GM12878 (cell line): ENCODE data around the gene TXNIP. TPM values are rescaled to one million over a fixed set of nuclear protein-coding genes. Genes with fewer than 3 reads are reported as not detected.
A peak's percentile ranks its signal among the peaks of the same experiment; 100 is the strongest.

ENCODE experiments used
- ATAC-seq: fragments of 200-7000 bp; cut with Tn5 transposase; 3 replicates; pipeline ENCODE4 v1.9.1; 2020; ENCODE audit warnings: mild to moderate bottlenecking, moderate library complexity
- BruUV-seq: library from RNA; stranded (reverse); fragments of 400-500 nt; replicated peaks from 2 replicates; lab custom pipeline; 2021; lab: Mats Ljungman, UMichigan
- CTCF ChIA-PET: fragments of 300-600 bp; sonication (Branson Sonifier 250); formaldehyde crosslinking; extraction: SDS; loops from one replicate; lab custom pipeline; 2021; ENCODE audit warnings: inconsistent platforms; lab: Yijun Ruan, JAX
- POLR2A ChIA-PET: fragments of 350-600 bp; formaldehyde crosslinking; extraction: SDS; loops from one replicate; lab custom pipeline; 2021; ENCODE audit warnings: inconsistent platforms; lab: Charles Lee
- RAD21 ChIA-PET: fragments of 300-600 bp; sonication (Branson Sonifier 250); formaldehyde crosslinking; loops from one replicate; lab custom pipeline; 2023; ENCODE audit warnings: antibody characterized with exemption; ENCODE audit not compliant: unreplicated experiment; lab: Charles Lee
- SMC1A ChIA-PET: fragments of 300-600 bp; sonication (Branson Sonifier 250); formaldehyde crosslinking; loops from one replicate; lab custom pipeline; 2023; ENCODE audit not compliant: unreplicated experiment, uncharacterized antibody; lab: Charles Lee
- DNase-seq: peaks from one replicate; pipeline ENCODE4 v3.0.0-alpha.2; 2011; ENCODE audit warnings: low read depth, low spot score
- FAIRE-seq: peaks from 3 replicates; lab custom pipeline; 2011; peaks lifted over from hg19 to GRCh38; lab: Jason Lieb, UNC
- H2AFZ ChIP-seq: 2 replicates; pipeline ENCODE4 v1.6.0; 2011; ENCODE audit warnings: low read depth, low read length, control low read depth; ENCODE audit not compliant: control insufficient read depth
- H3K27ac ChIP-seq: 2 replicates; pipeline ENCODE4 v1.5.1; 2011; ENCODE audit warnings: control low read depth; ENCODE audit not compliant: control insufficient read depth, insufficient read depth
- H3K27me3 ChIP-seq, 2 experiments: replicated peaks in 1 of 2; 2 replicates each; pipeline versions ENCODE4 v1.6.0 to v1.6.1; 2011; ENCODE audit warnings: low read length in 1 of 2; ENCODE audit not compliant: control insufficient read depth in 2 of 2, insufficient read depth in 2 of 2
- H3K36me3 ChIP-seq, 2 experiments: 2 replicates each; pipeline ENCODE4 v1.5.1; 2011; ENCODE audit warnings: low read length in 1 of 2; ENCODE audit not compliant: control insufficient read depth in 2 of 2, insufficient read depth in 2 of 2
- H3K4me1 ChIP-seq: 2 replicates; pipeline ENCODE4 v1.6.1; 2011; ENCODE audit warnings: mild to moderate bottlenecking, low read length, moderate library complexity, mixed read lengths; ENCODE audit not compliant: control insufficient read depth, insufficient read depth
- H3K4me2 ChIP-seq: 2 replicates; pipeline ENCODE4 v1.6.0; 2011; ENCODE audit warnings: control low read depth; ENCODE audit not compliant: control insufficient read depth, insufficient read depth
- H3K4me3 ChIP-seq: fragments of 200-600 bp; sonication (generic); 2 replicates; pipeline ENCODE4 v1.5.1; 2016
- H3K79me2 ChIP-seq: 2 replicates; pipeline ENCODE4 v1.6.0; 2011; ENCODE audit warnings: low read length; ENCODE audit not compliant: control insufficient read depth, insufficient read depth
- H3K9ac ChIP-seq: 2 replicates; pipeline ENCODE4 v1.8.0; 2011; ENCODE audit warnings: low read length, control low read depth, mixed read lengths; ENCODE audit not compliant: control insufficient read depth, insufficient read depth
- H3K9me3 ChIP-seq: replicated peaks from 3 replicates; pipeline ENCODE4 v1.5.1; 2011; ENCODE audit warnings: mild to moderate bottlenecking, low read length; ENCODE audit not compliant: control insufficient read depth, insufficient read depth
- H4K20me1 ChIP-seq: 2 replicates; pipeline ENCODE4 v1.6.0; 2011; ENCODE audit not compliant: control insufficient read depth, insufficient read depth
- ATF7 ChIP-seq: fragments of 450-650 bp; IDR thresholded peaks from 2 replicates; pipeline ENCODE4 v1.6.1; 2016; ENCODE audit warnings: low read depth, mild to moderate bottlenecking
- BHLHE40 ChIP-seq, 2 experiments: fragments of 450-650 bp in 1 of 2; IDR thresholded peaks; 2 replicates each; pipeline ENCODE4 v1.6.1; 2011 to 2017; ENCODE audit warnings: low read depth in 2 of 2, borderline replicate concordance in 1 of 2, improper control_type of control experiment in 1 of 2, low read length in 1 of 2, mild to moderate bottlenecking in 1 of 2
- CHD1 ChIP-seq: IDR thresholded peaks from 2 replicates; pipeline ENCODE4 v1.6.1; 2012; ENCODE audit warnings: low read depth, low read length, improper control_type of control experiment
- HCFC1 ChIP-seq: fragments of 150-350 bp; IDR thresholded peaks from 2 replicates; pipeline ENCODE4 v1.6.1; 2014; ENCODE audit warnings: low read length
- IKZF1 ChIP-seq: fragments of 450-650 bp; conservative IDR thresholded peaks from 2 replicates; pipeline ENCODE4 v1.6.1; 2017; ENCODE audit warnings: antibody characterized with exemption, mild to moderate bottlenecking
- MEF2B ChIP-seq: fragments of 450-650 bp; IDR thresholded peaks from 2 replicates; pipeline ENCODE4 v1.6.1; 2018; ENCODE audit warnings: mild to moderate bottlenecking, moderate library complexity; ENCODE audit not compliant: partially characterized antibody, poor library complexity, severe bottlenecking
- NFYA ChIP-seq: IDR thresholded peaks from 2 replicates; pipeline ENCODE4 v1.6.1; 2011; ENCODE audit warnings: low read depth, mild to moderate bottlenecking, low read length, improper control_type of control experiment, borderline replicate concordance
- NR2C1 ChIP-seq: fragments of 450-650 bp; IDR thresholded peaks from 2 replicates; pipeline ENCODE4 v1.6.1; 2017; ENCODE audit warnings: antibody characterized with exemption, mild to moderate bottlenecking, moderate library complexity
- NR2F1 ChIP-seq: fragments of 450-650 bp; conservative IDR thresholded peaks from 2 replicates; pipeline ENCODE4 v1.6.1; 2017; ENCODE audit warnings: mild to moderate bottlenecking
- PML ChIP-seq: IDR thresholded peaks from 2 replicates; pipeline ENCODE4 v1.6.1; 2012; ENCODE audit warnings: low read length, inconsistent platforms
- POU2F2 ChIP-seq: IDR thresholded peaks from 3 replicates; pipeline ENCODE4 v1.6.1; 2011; ENCODE audit warnings: low read depth, mild to moderate bottlenecking, low read length, borderline replicate concordance
- RAD21 ChIP-seq: IDR thresholded peaks from 2 replicates; pipeline ENCODE4 v1.6.1; 2011; ENCODE audit warnings: mild to moderate bottlenecking, low read depth, low read length, moderate library complexity; ENCODE audit not compliant: insufficient read depth
- RB1 ChIP-seq: fragments of 450-650 bp; formaldehyde crosslinking; IDR thresholded peaks from 2 replicates; pipeline ENCODE4 v1.6.1; 2017; ENCODE audit warnings: mild to moderate bottlenecking, borderline replicate concordance
- RELA ChIP-seq: fragments of 450-650 bp; IDR thresholded peaks from 2 replicates; pipeline ENCODE4 v1.8.0; 2014; ENCODE audit warnings: borderline replicate concordance; ENCODE audit not compliant: partially characterized antibody
- ZNF622 ChIP-seq: fragments of 450-650 bp; IDR thresholded peaks from 2 replicates; pipeline ENCODE4 v1.6.1; 2017; ENCODE audit warnings: mild to moderate bottlenecking, inconsistent platforms
- ZZZ3 ChIP-seq: IDR thresholded peaks from 2 replicates; pipeline ENCODE4 v1.6.1; 2011; ENCODE audit warnings: low read depth; ENCODE audit not compliant: control insufficient read depth, insufficient read length
- WGBS: methylation state at CpG from one replicate; pipeline ENCODE4 v1.1.6; 2016; ENCODE audit warnings: low lambda C conversion rate; ENCODE audit not compliant: insufficient replicate concordance, insufficient coverage; ENCODE audit errors: missing lambda C conversion rate; 5-methylcytosine and 5-hydroxymethylcytosine counted together
- in situ Hi-C: fragments of 300-500 bp; cut with MboI; formaldehyde crosslinking; loops from 9 replicates; pipeline ENCODE4 v1.14.3; 2018; ENCODE audit warnings: mixed read lengths
- intact Hi-C: fragments of 100-400 bp; cut with micrococcal nuclease; formaldehyde crosslinking; loops from one replicate; pipeline ENCODE4 v1.14.2; 2022; ENCODE audit not compliant: unreplicated experiment
- polyA plus RNA-seq, 11 experiments: library from polyadenylated mRNA; depleted of rRNA in 4 of 11; unstranded in 6 of 11; stranded (reverse) in 5 of 11; fragments of >200 nt; fragmentation: Nextera tagmentation in 4 of 11; fragmentation: Illumina TruSeq in 1 of 11; extraction: Ambion mirVana in 4 of 11; extraction: Trizol in 1 of 11; gene quantifications; 1 replicate in 1 of 11; 2 replicates in 10 of 11; pipeline versions ENCODE4 v1.2.1 to v1.2.3, GENCODE V29; 2011 to 2016; ENCODE audit warnings: inconsistent platforms in 2 of 11, missing spikeins in 2 of 11, low read depth in 1 of 11
- total RNA-seq, 4 experiments: library from RNA; depleted of rRNA in 3 of 4; stranded (reverse); fragments of >200 nt in 3 of 4; fragmentation: Illumina TruSeq in 1 of 4; extraction: Trizol in 1 of 4; gene quantifications; 2 replicates each; pipeline versions ENCODE4 v1.2.1 to v1.2.3, GENCODE V29; 2013 to 2021
- TF ChIP-seq, protein P1 (sequence below): fragments of 450-650 bp; IDR thresholded peaks from 2 replicates; pipeline ENCODE4 v1.6.1; 2017; ENCODE audit warnings: mild to moderate bottlenecking, moderate library complexity
- TF ChIP-seq, protein P2 (sequence below): IDR thresholded peaks from 2 replicates; pipeline ENCODE4 v1.6.1; 2011; ENCODE audit warnings: low read depth, low read length, improper control_type of control experiment, borderline replicate concordance

Gene TXNIP
- total and polyA plus RNA-seq, 10 of the 15 experiments (the other 5 are each of a cell fraction or from before 2014, with no cell fraction given): 48.7 to 133 (median 107) TPM

DNA sequence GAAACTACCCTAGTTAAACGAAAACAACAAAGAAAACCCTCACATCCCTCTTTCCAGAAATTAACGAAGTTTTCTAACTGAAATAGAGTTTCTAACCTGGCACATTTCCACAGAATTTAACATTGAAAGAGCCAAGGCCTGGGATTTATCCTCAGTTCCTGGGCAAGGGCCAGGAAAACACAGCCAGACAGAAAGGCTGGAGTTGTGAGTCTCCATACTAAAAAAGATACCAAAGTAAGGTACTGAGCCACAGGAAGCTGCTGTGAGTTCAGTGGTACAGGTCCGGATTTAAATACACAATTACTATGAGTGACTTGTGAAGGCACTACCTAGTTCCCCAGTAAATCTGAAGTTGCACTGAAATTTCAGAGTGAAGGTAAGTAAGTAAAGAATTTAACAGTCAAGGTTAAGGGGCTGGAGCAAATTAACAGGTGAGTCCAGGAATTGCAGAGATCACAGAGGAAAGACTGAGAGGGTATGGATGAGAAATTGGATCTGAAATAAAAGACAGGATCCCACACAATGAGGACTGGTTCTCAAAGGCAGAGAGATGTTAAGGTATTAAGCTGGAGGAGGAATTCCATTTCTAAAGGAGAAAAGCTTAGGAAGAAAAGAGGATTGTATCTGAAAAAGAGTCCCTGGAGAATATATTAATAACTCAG, 39.5 kb downstream of the TXNIP start:
- CTCF ChIA-PET: interaction anchor here (0.8 to 4.1 kb wide), 10 partner anchors 8 to 112 kb away, joined by 3 to 27 read pairs (median 5); partner anchors contain the start of genes ANKRD34A, NUDT17, POLR3GL and RBM8A
- peak; percentile 59 for FAIRE-seq
- Histone ChIP-seq H3K27ac (peak overlapping the region; percentile 73), H3K4me1 (peaks cover 7% of the 10 kb centered on the region), H3K4me2 (peak overlapping the region; percentile 93), H3K9me3 (no peaks in the 10 kb centered on the region), H3K36me3 (no peaks in the 10 kb centered on the region; a peak in 1 of 4 replicates), H3K9ac (peak overlapping the region; percentile 72), H3K27me3 (no peaks in the 10 kb centered on the region; a peak in 1 of 4 replicates), H3K4me3 (peak overlapping the region; percentile 78), H4K20me1 (no peaks in the 10 kb centered on the region), H2AFZ (peak overlapping the region; percentile 77), H3K79me2 (peaks cover 21% of the 10 kb centered on the region)
- RAD21 ChIA-PET: interaction anchor here (1.0 to 4.7 kb wide), 5 partner anchors 21 to 65 kb away, joined by 3 to 47 read pairs (median 11); partner anchors contain the start of genes PEX11B and RBM8A
- SMC1A ChIA-PET: interaction anchor here (0.7 to 4.1 kb wide), 11 partner anchors 7 to 113 kb away, joined by 3 to 37 read pairs (median 5); partner anchors contain the start of genes ANKRD34A, PEX11B, POLR3GL and RBM8A
- peak; percentile 16 for ATAC-seq
- in situ Hi-C loops: no loop called here
- TSS peak; percentile 73 for BruUV-seq
- DNase-seq: no peak
- POLR2A ChIA-PET: interaction anchor here (0.8 to 5.8 kb wide), 7 partner anchors 7 to 98 kb away, joined by 3 to 58 read pairs (median 14); partner anchors contain the start of genes ANKRD34A, PIAS3, POLR3GL and RBM8A
- WGBS: 0% methylated on average over 3 of the region's 3 CpGs
- intact Hi-C loops: no loop called here
- TF ChIP-seq NR2F1 (no peak), NFYA (no peak), ATF7 (0 out of 2 replicates have a peak, but pooled peaks have one; percentile 10), NR2C1 (no peak), RELA (no peak), IKZF1 (0 out of 2 replicates have a peak, but pooled peaks have one; percentile 2), HCFC1 (no peak), POU2F2 (no peak), RB1 (no peak), CHD1 (no peak), ZZZ3 (no peak), BHLHE40 (IDR thresholded peaks at IDR 0.05; ENCODE audit: borderline replicate concordance in 1 of 2, low read depth in 2 of 2, low read length in 1 of 2) (no peak), RAD21 (no peak), ZNF622 (no peak), MEF2B (peak; percentile 73), PML (no peak)
- TF ChIP-seq, protein P1, sequence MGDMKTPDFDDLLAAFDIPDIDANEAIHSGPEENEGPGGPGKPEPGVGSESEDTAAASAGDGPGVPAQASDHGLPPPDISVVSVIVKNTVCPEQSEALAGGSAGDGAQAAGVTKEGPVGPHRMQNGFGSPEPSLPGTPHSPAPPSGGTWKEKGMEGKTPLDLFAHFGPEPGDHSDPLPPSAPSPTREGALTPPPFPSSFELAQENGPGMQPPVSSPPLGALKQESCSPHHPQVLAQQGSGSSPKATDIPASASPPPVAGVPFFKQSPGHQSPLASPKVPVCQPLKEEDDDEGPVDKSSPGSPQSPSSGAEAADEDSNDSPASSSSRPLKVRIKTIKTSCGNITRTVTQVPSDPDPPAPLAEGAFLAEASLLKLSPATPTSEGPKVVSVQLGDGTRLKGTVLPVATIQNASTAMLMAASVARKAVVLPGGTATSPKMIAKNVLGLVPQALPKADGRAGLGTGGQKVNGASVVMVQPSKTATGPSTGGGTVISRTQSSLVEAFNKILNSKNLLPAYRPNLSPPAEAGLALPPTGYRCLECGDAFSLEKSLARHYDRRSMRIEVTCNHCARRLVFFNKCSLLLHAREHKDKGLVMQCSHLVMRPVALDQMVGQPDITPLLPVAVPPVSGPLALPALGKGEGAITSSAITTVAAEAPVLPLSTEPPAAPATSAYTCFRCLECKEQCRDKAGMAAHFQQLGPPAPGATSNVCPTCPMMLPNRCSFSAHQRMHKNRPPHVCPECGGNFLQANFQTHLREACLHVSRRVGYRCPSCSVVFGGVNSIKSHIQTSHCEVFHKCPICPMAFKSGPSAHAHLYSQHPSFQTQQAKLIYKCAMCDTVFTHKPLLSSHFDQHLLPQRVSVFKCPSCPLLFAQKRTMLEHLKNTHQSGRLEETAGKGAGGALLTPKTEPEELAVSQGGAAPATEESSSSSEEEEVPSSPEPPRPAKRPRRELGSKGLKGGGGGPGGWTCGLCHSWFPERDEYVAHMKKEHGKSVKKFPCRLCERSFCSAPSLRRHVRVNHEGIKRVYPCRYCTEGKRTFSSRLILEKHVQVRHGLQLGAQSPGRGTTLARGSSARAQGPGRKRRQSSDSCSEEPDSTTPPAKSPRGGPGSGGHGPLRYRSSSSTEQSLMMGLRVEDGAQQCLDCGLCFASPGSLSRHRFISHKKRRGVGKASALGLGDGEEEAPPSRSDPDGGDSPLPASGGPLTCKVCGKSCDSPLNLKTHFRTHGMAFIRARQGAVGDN: no peak
- TF ChIP-seq, protein P2, sequence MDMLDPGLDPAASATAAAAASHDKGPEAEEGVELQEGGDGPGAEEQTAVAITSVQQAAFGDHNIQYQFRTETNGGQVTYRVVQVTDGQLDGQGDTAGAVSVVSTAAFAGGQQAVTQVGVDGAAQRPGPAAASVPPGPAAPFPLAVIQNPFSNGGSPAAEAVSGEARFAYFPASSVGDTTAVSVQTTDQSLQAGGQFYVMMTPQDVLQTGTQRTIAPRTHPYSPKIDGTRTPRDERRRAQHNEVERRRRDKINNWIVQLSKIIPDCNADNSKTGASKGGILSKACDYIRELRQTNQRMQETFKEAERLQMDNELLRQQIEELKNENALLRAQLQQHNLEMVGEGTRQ: no peak
